ENCODE results near the gene ELL.

ELL gene

DNA sequence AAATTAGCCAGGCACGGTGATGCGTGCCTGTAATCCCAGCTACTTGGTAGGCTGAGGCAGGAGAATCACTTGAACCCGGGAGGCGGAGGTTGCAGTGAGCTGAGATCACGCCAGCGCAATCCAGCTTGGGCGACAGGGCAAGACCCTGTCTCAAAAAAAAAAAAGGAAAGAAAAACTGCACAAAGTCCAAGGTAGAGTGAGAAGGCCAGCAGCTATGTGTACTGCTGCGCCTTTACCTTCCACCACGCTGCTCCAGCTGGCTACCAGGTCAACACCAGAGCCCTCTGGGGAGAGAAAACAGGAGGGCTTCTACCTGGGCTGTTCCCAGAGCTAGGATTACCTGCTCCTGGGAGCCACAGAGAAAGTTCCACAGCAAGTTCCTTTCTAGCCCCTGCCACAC lies 3.2 kb downstream of the ELL start:
- Histone ChIP-seq H3K27me3 (ENCODE audit: control insufficient read depth, low read length) (no peaks in the 10 kb centered on the region), H3K9me3 (ENCODE audit: control insufficient read depth, insufficient read depth, low read length) (no peaks in the 10 kb centered on the region), H3F3A (ENCODE audit: control insufficient read depth, insufficient read depth) (no peaks in the 10 kb centered on the region), H3K36me3 (ENCODE audit: control insufficient read depth, low read length) (peaks cover 8% of the 10 kb centered on the region), H3K4me2 (ENCODE audit: low read length) (no peak overlapping the region), H3K9me2 (replicated peaks; ENCODE audit: control insufficient read depth, low read length) (no peaks in the 10 kb centered on the region), H3K4me1 (ENCODE audit: control insufficient read depth, low read length) (peaks cover 10% of the 10 kb centered on the region), H4K20me1 (ENCODE audit: control insufficient read depth, insufficient read depth, low read depth, low read length) (peaks cover 15% of the 10 kb centered on the region), H3K4me3 (ENCODE audit: low read length) (no peak overlapping the region), H3K27ac (ENCODE audit: low read depth, low read length) (no peak overlapping the region), H3K79me2 (ENCODE audit: control insufficient read depth, low read length) (peaks cover 81% of the 10 kb centered on the region)
- TF ChIP-seq, protein P1, sequence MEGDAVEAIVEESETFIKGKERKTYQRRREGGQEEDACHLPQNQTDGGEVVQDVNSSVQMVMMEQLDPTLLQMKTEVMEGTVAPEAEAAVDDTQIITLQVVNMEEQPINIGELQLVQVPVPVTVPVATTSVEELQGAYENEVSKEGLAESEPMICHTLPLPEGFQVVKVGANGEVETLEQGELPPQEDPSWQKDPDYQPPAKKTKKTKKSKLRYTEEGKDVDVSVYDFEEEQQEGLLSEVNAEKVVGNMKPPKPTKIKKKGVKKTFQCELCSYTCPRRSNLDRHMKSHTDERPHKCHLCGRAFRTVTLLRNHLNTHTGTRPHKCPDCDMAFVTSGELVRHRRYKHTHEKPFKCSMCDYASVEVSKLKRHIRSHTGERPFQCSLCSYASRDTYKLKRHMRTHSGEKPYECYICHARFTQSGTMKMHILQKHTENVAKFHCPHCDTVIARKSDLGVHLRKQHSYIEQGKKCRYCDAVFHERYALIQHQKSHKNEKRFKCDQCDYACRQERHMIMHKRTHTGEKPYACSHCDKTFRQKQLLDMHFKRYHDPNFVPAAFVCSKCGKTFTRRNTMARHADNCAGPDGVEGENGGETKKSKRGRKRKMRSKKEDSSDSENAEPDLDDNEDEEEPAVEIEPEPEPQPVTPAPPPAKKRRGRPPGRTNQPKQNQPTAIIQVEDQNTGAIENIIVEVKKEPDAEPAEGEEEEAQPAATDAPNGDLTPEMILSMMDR (IDR thresholded peaks at IDR 0.05; ENCODE audit: low read depth, low read length, poor library complexity, severe bottlenecking): no peak

DNA sequence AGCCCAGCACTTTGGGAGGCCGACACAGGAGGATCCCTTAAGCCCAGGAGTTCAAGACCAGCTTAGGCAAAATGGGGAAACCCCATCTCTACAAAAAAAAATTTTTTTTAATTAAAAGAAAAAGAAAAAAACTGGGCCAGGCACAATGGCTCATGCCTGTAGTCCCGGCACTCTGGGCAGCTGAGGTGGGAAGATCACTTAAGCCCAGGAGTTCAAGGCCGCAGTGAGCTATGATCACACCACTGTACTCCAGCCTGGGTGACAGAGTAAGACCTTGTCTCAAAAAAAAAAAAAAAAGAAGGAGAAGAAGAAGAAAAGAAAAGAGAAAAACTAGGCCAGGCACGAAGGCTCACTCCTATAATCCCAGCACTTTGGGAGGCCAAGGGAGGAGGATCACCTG lies 4.3 kb downstream of the ELL start:
- H3K9me3 ChIP-seq (ENCODE audit: control insufficient read depth, insufficient read depth, low read length): no peaks in the 10 kb centered on the region
- peaks cover 92% of the 10 kb centered on the region for H3K79me2 ChIP-seq (ENCODE audit: control insufficient read depth, low read length)
- TF ChIP-seq, protein P1 (IDR thresholded peaks at IDR 0.05; ENCODE audit: low read depth, low read length, poor library complexity, severe bottlenecking): no peak
- no peak for TF ChIP-seq EZH2phosphoT487 (IDR thresholded peaks at IDR 0.05; ENCODE audit: borderline replicate concordance, low read length)
- no peak overlapping the region for H3K27ac ChIP-seq (ENCODE audit: low read depth, low read length)
- H3K4me1 ChIP-seq (ENCODE audit: control insufficient read depth, low read length): peaks cover 6% of the 10 kb centered on the region
- H4K20me1 ChIP-seq (ENCODE audit: control insufficient read depth, insufficient read depth, low read depth, low read length): peaks cover 15% of the 10 kb centered on the region
- no peaks in the 10 kb centered on the region for H3F3A ChIP-seq (ENCODE audit: control insufficient read depth, insufficient read depth)
- no peak overlapping the region for H3K4me3 ChIP-seq (ENCODE audit: low read length)
- no peaks in the 10 kb centered on the region for H3K27me3 ChIP-seq (ENCODE audit: control insufficient read depth, low read length)
- H3K9me2 ChIP-seq (replicated peaks; ENCODE audit: control insufficient read depth, low read length): no peaks in the 10 kb centered on the region
- peaks cover 8% of the 10 kb centered on the region for H3K36me3 ChIP-seq (ENCODE audit: control insufficient read depth, low read length)
- H3K4me2 ChIP-seq (ENCODE audit: low read length): no peak overlapping the region

DNA sequence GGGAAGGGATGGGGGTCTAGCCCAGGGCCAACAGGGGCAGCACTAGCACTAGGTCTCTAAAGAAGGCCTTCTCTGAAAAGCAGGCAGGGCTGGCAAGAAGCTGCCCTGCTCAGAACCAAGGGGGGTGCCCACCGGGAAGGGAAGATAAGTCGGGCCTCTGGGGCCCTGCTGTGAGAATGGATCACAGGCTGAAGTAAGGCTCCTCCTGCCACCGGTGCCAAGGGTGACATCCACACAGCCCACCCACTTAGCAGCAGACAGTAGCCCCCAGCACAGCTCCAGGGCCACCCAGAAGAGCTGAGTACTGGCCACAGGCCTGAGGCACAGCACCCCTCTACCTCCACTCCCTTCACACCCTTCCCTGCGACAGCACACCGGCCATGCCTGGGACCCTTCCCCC lies 5.9 kb downstream of the ELL start:
- H3K27ac ChIP-seq (ENCODE audit: low read depth, low read length): no peak overlapping the region

More for the DNA sequence above, 5.9 kb downstream of the ELL start:
- TF ChIP-seq EZH2phosphoT487 (IDR thresholded peaks at IDR 0.05; ENCODE audit: borderline replicate concordance, low read length): no peak
- TF ChIP-seq, protein P1 (IDR thresholded peaks at IDR 0.05; ENCODE audit: low read depth, low read length, poor library complexity, severe bottlenecking): no peak
- Histone ChIP-seq H3K36me3 (ENCODE audit: control insufficient read depth, low read length) (peaks cover 3% of the 10 kb centered on the region; the same call in 1 of the 2 replicates), H4K20me1 (ENCODE audit: control insufficient read depth, insufficient read depth, low read depth, low read length) (peaks cover 21% of the 10 kb centered on the region), H3K4me3 (ENCODE audit: low read length) (no peak overlapping the region), H3K79me2 (ENCODE audit: control insufficient read depth, low read length) (peaks cover 96% of the 10 kb centered on the region), H3K9me2 (replicated peaks; ENCODE audit: control insufficient read depth, low read length) (no peaks in the 10 kb centered on the region), H3K4me1 (ENCODE audit: control insufficient read depth, low read length) (peaks cover 5% of the 10 kb centered on the region), H3K4me2 (ENCODE audit: low read length) (no peak overlapping the region), H3F3A (ENCODE audit: control insufficient read depth, insufficient read depth) (no peaks in the 10 kb centered on the region), H3K9me3 (ENCODE audit: control insufficient read depth, insufficient read depth, low read length) (no peaks in the 10 kb centered on the region), H3K27me3 (ENCODE audit: control insufficient read depth, low read length) (no peaks in the 10 kb centered on the region)
